ENCODE results near the gene NABP1.

DNA sequence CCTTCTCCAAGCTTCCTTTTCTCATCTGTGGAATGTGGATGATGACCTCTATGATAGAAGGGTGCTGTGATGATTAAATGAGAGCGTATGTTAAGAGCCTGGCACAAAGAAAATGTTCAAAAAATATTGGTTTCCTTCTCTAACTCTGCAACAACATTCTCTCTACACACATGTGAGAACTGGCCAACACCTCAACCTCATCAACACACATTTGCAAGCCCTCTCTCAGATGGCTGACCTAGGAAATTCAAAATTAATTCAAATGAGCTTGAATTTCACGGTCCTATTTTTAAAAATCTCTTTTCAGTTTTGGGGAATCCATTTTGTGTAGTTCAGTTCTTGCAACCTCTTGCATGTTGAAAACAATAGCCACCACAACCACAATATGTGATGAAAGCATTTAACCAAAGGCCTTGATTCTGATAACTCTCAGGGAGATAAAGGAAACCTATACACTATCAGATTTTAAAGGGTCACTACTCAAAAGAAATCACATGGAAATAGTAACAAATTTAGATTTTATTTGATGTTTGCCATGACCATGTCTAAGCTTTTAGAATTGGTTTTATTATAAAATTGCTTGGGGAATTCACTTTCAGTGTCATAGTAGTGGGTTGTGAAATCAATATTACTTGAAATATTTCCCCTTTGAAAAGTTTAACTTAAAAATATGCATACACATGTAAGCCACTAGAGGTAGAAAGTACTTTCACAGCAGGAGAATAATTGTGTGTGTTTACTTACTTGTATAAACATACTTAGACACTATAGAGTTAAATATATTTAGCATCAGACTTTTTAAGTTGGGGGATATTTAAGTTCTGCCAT lies 16.6 kb upstream of the NABP1 start:
- TF ChIP-seq, protein P1, sequence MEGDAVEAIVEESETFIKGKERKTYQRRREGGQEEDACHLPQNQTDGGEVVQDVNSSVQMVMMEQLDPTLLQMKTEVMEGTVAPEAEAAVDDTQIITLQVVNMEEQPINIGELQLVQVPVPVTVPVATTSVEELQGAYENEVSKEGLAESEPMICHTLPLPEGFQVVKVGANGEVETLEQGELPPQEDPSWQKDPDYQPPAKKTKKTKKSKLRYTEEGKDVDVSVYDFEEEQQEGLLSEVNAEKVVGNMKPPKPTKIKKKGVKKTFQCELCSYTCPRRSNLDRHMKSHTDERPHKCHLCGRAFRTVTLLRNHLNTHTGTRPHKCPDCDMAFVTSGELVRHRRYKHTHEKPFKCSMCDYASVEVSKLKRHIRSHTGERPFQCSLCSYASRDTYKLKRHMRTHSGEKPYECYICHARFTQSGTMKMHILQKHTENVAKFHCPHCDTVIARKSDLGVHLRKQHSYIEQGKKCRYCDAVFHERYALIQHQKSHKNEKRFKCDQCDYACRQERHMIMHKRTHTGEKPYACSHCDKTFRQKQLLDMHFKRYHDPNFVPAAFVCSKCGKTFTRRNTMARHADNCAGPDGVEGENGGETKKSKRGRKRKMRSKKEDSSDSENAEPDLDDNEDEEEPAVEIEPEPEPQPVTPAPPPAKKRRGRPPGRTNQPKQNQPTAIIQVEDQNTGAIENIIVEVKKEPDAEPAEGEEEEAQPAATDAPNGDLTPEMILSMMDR (conservative IDR thresholded peaks at IDR 0.05) = no peak
- TF ChIP-seq EZH2 (IDR thresholded peaks at IDR 0.05; ENCODE audit: low read depth) = no peak
